GM12873 (cell line): Measurements from ENCODE around the gene SLC48A1.

Experiments used
- CTCF ChIP-seq: IDR thresholded peaks from 2 replicates; pipeline ENCODE4 v1.5.1; 2012; ENCODE audit warnings: low read depth, mild to moderate bottlenecking, moderate library complexity, low read length, control low read depth; ENCODE audit not compliant: insufficient read depth; ENCODE audit errors: missing control alignments

SLC48A1 gene

GRCh38 chr12:47762850-47763465 is 10.1 kb upstream of the SLC48A1 start:
- TF ChIP-seq CTCF: no peak

GRCh38 chr12:47763481-47764346 is 9.3 kb upstream of the SLC48A1 start:
- TF ChIP-seq CTCF: no peak

GRCh38 chr12:47766502-47767215 is 6.4 kb upstream of the SLC48A1 start:
- TF ChIP-seq CTCF: no peak

GRCh38 chr12:47767216-47767724 is 5.8 kb upstream of the SLC48A1 start:
- peak; percentile 77 for TF ChIP-seq CTCF

GRCh38 chr12:47768323-47768811 is 4.7 kb upstream of the SLC48A1 start:
- TF ChIP-seq CTCF: no peak

GRCh38 chr12:47769234-47770085 is 3.6 kb upstream of the SLC48A1 start:
- TF ChIP-seq CTCF: no peak
